AG09309 (cell line): ENCODE data around the gene ISLR.

Source experiments
- DNase-seq: peaks from one replicate; pipeline ENCODE4 v3.0.0-alpha.2; 2010; ENCODE audit warnings: low read depth
- H3K4me3 ChIP-seq: 2 replicates; pipeline ENCODE4 v1.5.1; 2011; ENCODE audit warnings: mild to moderate bottlenecking, low read depth, low read length, moderate library complexity; ENCODE audit not compliant: control insufficient read depth
- CTCF ChIP-seq: IDR thresholded peaks from 2 replicates; pipeline ENCODE4 v1.5.1; 2011; ENCODE audit warnings: mild to moderate bottlenecking, low read depth, low read length, inconsistent platforms; ENCODE audit not compliant: insufficient read depth, control insufficient read depth; ENCODE audit errors: missing control alignments

The ISLR gene

GRCh38 chr15:74211656-74212055 lies 38.1 kb downstream of the ISLR start:
- H3K4me3 ChIP-seq: no peak overlapping the region
- no peak for DNase-seq
- no peak for TF ChIP-seq CTCF

DNA sequence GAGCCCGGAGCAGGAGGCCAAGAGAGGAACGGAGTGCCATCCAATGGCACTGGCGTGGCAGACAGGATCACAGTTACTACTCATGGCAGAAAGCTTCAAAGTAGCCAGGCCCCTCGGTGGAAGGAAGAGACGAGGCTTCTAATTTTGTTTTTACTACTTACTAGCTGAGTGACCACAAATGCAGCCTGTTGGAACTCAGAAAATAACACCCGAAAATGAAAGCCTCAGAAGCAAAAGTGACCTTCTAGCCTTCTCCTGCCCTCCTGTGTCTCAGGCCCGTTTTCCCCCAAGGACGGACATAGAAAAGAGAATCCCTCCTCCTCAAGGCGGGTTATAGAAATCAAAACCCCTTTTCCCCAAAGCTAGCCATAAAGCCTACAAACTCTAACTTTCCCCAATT lies 39.0 kb downstream of the ISLR start:
- TF ChIP-seq CTCF: no peak
- DNase-seq: no peak
- H3K4me3 ChIP-seq: no peak overlapping the region

GRCh38 chr15:74213858-74214284 lies 40.4 kb downstream of the ISLR start:
- TF ChIP-seq CTCF: no peak
- DNase-seq: no peak
- H3K4me3 ChIP-seq: no peak overlapping the region

GRCh38 chr15:74214324-74215021 lies 41.0 kb downstream of the ISLR start:
- TF ChIP-seq CTCF: no peak
- no peak for DNase-seq
- no peak overlapping the region for H3K4me3 ChIP-seq

DNA sequence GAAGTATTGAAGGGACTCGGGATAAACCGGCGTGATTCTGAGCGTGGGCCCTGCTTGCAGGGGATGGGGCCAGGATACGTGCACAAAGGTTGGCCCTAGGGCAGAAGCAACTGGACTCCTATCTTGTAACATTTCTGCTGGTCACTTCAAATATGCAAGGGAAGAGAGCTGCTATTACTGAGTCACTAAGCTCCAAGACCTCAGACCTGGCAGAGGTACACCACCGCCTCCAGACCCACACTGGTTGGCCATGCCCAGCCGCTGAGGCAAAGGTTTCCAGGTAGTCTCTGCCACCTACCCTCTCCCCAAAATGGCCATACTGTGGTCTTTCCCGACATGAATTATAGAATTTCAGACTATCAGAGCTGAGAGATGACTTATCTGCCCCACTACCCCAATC lies 42.4 kb downstream of the ISLR start:
- no peak for DNase-seq
- TF ChIP-seq CTCF: no peak
- H3K4me3 ChIP-seq: no peak overlapping the region

- no peak for TF ChIP-seq CTCF
- no peak for DNase-seq
Observed at GRCh38 chr15:74216949-74217348, 43.4 kb downstream of the ISLR start.

More at GRCh38 chr15:74216949-74217348, 43.4 kb downstream of the ISLR start:
- H3K4me3 ChIP-seq: no peak overlapping the region
